NCI-H2171 treated with DMSO at 0.1 percent for 48 hours (cell line): Measurements from ENCODE around the gene NPEPPS.
"Not testable (repeated sequence)": the region's sequence is repeated elsewhere in the genome, so short reads cannot be mapped to it uniquely, and the experiment has no call there.

Experiments used
- DNase-seq: peaks from one replicate; lab custom pipeline; 2025; lab: John Stamatoyannopoulos, UW

The NPEPPS gene

DNA sequence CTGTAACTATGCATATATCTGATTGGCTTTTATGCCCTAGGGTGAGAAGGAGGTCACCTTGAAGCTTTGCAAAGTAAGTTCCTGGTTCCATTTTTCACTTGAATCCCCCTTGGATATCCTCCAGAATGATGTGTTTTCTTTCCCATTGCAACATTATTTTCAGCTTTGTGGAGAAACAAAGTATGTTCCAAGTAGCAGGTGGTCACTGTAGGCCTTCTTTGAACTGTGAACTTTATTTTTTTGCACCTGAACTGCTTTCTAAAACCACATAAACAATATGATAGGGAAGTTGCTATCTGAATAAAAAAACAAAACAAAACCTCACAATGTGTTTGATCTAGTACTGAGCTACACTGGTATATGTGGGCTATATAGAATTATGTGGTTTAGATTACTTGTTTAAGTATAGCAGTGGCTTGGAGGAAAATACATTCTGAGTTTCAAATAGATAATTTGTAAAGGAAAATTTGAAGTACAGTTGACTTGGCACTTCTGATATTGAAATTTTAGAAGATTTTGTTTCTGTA lies 29.7 kb downstream of the NPEPPS start:
- not testable (repeated sequence) for DNase-seq

DNA sequence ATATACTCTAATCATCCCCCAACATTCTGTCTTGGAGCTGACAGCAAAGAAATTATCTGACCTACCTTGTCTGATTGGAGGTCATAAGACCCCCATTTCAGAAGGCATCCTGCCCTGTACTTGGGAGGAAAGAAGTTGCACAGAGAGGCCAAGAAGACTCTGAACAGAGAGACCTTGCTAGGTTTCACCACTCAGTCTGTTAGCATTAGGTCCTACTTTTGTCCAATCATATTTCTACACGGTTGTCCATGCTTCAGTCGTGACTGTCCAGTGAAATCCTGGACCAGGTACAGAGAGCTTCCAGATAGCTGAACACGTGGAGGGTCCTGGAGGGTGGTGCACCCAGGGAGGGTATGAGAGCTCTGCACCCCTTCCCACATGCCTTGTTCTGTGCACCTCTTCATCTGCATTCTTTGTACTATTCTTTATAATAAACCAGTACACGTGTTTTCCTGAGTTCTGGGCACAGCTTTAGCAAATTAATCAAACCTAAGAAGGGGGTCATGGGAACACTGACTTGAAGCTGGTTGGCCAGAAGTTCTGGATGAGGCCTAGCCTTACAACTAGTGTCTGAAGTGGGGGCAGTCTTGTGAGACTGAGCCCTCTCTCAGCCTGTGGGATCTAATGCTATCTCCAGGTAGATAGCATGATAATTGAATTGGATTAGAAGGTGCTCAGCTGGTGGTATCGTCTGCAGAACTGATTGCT lies 30.9 kb downstream of the NPEPPS start:
- not testable (repeated sequence) for DNase-seq

DNA sequence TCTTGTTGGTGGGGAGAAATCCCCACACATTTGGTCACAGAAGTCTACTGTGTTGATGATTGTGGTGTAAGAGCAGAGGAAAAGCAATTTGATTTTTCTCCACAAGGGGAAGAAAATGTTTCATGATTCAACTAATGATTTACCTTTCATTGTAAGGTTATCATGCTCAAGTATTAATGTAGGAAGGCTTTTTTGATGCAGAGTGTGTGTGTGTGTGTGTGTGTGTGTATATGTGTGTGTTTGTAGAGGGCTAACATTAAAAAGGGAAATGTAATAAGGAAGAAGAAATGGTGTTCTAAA lies 31.4 kb downstream of the NPEPPS start:
- DNase-seq: not testable (repeated sequence)

DNA sequence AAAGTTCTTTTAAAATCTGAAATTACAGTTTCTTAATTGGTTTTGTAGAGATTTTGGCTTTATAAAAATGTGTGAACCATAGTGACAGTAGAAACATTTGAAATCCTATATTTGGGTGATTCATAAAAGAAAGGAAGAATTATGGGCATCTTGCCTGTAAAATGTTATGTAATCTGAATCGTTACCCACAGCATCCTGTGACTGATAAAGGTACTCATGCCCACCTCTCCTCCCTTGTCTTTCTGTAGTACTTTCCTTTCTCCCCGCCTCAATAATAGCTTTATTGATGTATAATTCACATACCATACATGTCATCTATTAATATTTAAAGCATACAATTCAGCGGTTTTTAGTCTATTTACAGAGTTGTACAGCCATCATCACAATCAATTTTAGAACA lies 36.4 kb downstream of the NPEPPS start:
- DNase-seq: not testable (repeated sequence)

DNA sequence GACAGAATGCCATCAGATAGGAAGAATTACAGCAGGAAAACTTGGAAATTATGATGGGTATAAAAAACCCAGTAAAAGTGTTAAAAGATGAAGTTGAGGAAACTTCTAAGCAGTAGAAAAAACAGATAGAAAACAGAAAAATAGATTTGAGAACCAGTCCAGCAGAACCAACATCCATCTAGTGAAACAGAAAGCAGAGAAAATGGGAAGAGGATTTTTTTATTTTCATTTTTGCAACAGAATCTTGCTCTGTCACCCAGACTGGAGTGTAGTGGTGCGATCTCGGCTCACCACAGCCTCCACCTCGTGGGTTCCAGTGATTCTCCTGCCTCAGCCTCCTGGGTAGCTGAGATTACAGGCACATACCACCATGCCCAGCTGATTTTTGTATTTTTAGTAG lies 41.7 kb downstream of the NPEPPS start:
- not testable (repeated sequence) for DNase-seq

DNA sequence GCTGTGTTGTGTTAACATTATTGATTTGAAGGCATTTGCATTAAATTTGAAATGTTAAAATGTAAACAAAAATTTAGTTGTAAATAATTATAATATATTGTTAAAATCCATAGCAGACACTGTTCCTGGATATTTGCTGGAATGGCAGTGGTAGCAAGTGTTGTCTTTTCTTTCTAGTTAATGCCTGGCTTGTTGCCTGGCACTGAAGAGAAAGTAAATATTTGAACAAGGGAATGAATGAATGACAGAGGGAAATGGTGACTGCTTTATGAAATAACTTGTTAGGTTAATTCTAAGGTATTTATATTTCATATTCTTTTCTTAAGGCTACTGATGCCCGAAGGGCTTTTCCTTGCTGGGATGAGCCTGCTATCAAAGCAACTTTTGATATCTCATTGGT lies 51.5 kb downstream of the NPEPPS start:
- DNase-seq: not testable (repeated sequence)

DNA sequence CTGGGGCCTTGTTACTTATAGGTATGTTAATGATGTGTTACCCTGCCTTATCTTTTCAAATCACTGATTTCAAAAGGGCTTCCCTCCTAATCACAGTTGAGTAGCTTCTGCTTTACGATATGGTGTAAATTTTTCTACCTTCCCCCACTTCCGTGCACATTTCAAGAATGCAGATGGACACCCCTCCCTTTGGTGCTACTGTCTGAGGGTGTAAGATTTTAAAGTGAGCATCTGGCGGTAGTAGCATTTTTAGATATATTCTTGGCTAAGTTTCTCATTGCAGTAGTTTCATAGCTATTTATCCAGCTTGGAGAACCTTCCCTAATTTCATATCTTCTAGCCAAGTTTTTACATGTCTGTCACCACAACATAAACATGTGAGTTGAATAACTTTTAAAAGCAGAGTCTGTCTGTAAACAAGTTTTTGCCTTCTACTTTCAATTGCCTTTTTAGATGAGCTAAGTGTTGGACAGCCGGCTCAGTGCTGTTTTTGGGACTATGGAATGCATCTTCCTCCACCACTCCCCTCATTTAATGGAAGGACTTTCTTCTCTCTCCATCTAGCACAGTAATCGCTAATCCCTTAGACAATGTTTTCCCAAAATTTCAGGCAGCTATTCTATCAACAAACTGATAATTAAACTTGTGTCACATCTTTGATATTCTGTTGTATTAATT lies 55.6 kb downstream of the NPEPPS start:
- peak; percentile 14 for DNase-seq

DNA sequence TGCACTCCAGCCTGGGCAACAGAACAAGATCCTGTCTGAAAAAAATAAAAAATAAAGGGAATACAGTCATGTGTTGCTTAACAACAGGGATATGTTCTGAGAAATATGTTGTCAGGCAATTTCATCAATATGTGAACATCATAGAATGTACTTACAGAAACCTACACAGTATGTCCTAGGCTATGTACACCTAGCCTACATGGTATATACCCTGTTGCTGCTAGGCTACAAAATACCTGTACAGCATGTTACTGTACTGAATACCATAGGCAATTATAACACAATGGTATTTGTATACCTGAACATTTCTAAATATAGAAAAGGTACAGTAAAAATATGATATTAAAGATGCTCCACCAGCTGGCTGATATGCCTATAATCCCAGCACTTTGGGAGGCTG lies 62.6 kb downstream of the NPEPPS start:
- not testable (repeated sequence) for DNase-seq

DNA sequence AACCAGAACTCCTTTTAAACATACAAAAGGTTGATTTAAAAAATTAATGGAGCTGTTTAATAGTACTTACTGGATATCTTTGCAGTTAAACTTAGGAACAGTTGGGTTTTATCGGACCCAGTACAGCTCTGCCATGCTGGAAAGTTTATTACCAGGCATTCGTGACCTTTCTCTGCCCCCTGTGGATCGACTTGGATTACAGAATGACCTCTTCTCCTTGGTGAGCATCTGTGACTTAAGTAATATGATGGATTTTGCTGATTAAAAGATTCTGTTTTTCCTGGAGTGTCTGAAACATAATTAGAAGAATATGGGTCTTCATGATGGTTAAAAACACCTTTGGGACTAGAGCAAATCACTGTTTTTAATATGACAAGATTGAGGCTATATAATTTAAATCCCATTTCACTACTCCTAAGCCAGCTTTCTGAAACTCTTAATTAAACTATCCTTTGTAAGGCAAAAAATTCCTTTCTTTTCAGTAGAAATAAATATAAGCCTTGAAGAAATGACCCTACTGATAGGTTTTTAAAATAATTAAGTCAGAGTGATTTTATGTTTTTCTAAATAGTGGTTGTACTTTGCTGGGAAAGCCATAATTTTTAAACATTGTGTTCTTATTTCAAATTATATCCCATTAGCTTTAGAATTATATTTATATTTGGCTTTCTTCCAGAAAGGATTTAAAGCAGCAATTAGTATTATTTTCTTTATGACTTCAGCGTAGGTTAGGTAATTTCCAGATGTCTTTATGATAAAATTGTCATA lies 73.1 kb downstream of the NPEPPS start:
- DNase-seq: peak; percentile 77

DNA sequence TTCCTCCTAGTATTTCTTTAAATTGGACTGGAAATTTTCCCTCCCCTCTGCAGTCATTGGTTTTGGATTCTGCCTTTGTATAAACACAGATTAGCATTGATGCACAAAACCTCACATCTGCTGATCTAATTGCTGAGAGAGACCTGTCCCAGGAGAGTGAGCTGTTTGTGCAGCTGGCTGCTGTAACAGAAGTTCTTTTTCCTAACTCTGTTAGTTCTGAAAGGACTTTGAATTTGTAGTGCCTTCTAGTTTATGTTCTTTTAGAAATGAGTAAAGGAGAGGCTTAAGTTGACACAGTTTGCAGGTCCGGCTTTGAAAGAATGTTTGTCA lies 73.7 kb downstream of the NPEPPS start:
- peak; percentile 96 for DNase-seq

DNA sequence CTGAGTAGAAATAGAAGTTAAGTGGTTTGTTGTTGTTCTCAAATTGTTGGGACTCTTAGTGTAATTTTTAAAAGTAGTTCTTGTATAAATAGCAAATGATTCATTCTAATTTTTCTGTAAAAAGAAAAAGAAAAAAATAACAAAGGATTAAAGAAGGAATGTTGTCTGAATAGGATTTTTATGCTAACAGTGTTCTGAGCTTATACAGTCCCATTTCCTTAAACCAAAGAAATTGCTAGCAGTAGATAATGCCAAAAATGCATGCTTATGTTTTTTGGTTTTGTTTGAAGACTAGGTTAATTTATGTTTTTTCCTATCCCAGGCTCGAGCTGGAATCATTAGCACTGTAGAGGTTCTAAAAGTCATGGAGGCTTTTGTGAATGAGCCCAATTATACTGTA lies 74.1 kb downstream of the NPEPPS start:
- no peak for DNase-seq

DNA sequence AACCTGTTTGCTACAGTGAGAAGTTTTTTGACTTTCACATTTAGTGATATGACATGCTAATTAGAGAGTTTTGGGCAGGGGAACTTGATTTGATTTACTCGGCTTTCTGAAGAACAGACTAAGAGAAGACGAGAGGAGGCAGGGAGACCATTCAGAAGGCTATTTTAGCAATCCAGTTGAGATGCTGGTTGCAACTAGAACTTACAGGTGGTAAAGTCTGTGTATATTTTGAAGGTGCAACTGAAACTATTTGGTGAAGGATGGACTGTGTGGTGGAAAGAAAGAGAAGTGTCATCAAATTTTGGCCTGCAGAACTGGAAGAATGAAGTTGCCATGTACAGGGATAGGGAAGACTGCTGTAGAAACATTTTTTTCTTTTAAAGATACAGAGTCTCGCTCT lies 76.6 kb downstream of the NPEPPS start:
- DNase-seq: no peak

DNA sequence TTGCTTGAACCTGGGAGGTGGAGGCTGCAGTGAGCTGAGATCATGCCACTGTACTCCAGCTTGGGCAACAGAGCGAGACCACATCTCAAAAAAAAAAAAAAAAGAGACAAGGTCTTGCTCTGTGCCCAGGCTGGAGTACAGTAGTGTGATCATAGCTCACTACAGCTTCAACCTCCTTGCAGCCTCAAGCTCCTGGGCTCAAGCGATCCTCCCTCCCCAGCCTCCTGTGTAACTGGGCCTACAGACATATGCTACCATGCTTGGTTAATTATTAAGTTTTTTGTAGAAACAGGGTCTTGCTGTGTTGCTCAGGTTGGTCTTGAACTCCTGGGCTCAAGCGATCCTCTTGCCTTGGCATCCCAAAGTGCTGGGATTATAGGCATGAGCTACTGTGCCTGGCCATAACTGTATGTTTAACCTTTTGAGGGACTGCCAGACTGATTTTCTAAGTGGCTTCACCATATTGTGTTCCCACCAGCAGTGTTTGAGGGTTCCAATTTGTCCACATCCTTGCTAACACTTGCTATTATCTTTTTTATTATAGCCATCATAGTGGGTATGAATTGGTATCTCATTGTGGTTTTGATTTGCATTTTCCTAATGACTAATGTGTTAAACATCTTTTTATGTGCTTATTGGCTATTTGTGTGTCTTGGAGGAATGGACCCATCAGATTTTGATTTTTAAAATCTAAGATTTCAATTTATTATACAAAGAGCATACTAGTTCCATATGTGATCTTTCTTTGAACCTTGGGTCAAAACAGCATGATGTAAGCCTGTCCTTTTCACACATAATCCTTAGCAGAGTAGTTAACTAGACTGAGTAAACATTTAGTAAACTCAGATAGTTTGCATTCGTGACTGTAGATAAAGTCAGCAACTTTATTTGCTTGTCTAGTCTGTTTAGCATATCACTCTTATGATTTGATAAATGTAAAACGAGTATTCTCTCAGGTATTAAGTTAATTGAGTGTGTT lies 80.8 kb downstream of the NPEPPS start:
- DNase-seq: no peak

DNA sequence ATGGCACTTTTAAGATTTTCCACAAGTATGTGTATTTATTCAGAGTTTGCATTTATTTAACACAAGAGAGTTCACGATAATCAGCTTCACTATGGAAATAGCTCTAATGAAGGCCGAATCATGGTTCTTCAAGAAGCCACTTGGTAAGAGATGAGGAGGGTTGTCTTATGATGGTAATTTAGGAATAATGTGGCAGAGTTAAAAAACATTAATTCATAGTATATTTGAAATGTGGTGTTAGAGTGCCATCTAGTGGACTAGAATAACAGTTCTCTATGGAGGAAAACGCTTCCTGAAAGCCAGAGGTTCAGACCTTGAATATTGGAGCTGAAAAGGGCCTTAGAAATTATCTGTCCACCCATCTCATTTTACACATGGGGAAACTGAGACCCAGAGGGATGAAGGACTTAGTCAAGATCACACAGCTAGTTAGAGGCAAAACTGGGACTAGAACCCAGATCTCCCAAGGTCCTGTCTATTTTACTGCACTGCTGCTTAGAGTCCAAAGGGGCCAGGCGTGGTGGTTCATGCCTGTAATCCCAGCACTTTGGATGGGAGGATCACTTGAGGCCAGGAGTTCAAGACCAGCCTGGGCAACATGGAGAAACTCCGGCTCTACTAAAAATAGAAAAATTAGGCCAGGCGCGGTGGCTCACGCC lies 85.0 kb downstream of the NPEPPS start:
- DNase-seq: peak; percentile 59

DNA sequence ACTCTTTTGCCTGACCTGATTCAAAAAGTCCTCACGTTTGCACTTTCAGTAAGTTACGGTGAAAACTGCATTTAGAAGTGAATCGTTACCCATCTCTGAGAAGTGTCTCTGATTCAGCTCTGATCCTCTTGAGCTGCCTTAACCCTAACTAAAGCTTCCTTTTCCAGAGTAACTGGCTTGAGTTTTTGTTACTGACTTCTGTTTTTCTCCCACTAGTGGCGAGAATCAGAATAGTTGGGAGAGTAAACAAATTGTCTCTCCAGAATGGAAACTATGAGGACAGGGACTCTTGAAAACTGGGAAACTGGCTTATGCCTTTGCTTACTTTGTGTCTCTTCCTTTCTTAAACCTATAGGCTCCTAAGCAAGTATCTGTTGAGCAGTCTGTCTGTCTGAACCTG lies 87.5 kb downstream of the NPEPPS start:
- DNase-seq: no peak

DNA sequence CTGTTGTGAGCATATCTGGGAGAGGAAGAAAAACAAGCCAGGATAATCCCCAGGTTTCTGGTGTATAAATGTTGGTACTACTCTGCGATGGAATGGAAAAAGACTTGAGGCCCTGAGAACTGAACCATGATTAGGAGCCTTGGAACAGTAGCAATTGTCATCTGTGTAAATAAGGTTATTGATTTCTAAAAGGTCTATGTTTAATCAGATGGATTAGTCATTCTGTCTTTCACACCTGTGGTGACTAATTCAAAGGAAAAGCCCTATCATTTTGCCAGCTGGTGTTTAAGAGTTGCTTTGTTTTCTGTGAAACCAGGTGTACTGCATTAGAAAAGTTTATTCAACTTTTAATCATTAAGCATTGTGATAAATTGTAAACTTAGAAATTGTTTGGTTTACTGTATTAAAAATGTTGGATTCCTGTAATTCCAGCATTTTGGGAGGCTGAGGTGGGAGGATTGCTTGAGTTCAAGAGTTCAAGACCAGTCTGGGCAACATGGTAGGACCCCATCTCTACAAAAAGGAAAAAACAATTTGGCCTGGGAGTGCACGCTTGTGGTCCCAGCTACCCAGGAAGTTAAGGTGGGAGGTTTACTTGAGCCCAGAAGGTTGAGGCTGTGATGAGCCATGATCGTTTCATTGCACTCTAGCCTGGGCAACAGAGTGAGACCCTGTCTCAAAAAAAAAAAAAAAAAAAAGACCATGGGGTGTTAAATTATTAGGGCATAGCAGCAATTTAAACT lies 89.8 kb downstream of the NPEPPS start:
- DNase-seq: no peak

DNA sequence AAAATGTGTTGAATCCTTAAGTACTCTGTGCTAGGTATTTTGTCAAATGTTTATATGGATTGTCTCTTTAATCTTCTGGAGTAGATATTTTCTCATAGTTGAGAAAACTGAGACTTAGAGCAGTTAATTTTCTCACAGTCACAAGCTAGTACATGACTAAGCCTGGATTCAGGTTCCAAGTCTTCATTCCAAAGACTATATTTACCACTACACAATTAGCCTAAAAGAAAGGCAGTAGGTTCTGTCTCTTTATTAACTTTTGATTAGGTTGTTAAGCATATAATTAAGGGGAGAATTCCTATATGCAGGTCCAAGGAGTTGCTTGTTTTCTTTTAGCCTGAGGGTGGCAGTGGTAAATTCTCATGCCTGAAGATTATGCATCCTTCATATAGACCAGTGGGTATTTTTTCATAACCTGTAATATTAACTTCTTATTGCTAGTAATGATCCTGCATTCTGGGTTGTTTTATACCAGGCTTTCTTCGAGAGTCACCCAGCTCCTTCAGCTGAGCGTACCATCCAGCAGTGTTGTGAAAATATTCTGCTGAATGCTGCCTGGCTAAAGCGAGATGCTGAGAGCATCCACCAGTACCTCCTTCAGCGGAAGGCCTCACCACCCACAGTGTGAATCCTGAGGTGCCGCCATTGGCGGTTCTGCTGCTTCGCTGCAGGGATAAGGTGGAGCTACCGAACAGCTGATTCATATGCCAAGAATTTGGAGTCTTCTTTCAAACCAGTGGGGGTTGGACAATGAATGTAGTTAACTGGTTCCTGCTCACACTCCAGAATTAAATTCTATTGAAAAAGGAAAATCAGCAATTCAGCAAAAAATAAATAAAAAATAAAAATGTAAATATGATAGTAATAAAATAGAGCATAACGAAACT lies 90.6 kb downstream of the NPEPPS start:
- no peak for DNase-seq

DNA sequence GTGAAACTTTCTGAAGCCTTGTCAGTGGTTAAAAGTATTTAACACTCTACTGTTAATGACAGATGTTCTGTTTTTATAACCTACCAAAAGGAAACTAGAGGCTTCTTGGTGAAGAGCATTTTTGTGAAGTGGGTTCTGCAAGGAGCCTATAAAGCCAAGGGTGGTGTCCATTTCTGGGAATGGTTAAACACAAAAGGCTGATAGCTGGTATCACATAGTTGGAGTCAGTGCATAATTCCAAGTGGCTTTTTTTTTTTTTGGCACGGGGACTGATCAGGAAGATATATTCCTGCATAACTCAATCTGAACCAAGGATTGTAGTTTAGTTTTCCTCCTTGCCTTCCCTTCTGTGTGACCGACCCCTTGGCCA lies 91.3 kb downstream of the NPEPPS start:
- no peak for DNase-seq

DNA sequence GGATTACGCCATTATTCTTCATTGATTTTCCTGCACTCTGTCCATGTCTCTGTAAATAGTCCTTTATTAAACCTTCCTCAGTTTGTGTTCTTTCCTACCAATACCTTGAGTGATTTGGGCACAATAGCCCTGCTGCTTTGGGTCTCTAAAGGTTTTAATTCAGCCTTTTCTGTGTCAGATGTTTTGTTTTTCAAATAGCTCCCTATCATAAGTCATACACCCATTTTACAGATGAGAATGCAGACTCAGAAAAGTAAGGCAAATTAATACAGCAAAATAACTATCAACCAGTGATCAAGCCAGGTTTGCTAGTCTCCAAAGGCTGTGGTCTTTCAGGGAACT lies 93.8 kb downstream of the NPEPPS start:
- DNase-seq: no peak
